GM23338 (cell line): Measurements from ENCODE around the gene MAPK8IP3.

Experiments used
- CREB1 ChIP-seq: fragments of 250-450 bp; sonication (Bioruptor Pico); IDR thresholded peaks from 2 replicates; pipeline ENCODE4 v1.5.0; 2020; ENCODE audit warnings: low read depth, mild to moderate bottlenecking, moderate library complexity
- CTCF ChIP-seq, 2 experiments: fragments of 200-600 bp in 1 of 2; sonication (generic) in 1 of 2; conservative IDR thresholded peaks; 2 replicates each; pipeline versions ENCODE4 v1.5.1 to v1.6.1; 2016 to 2017; ENCODE audit warnings: antibody characterized with exemption in 2 of 2, low read depth in 2 of 2, mild to moderate bottlenecking in 2 of 2, moderate library complexity in 1 of 2
- ETS1 ChIP-seq: IDR thresholded peaks from 2 replicates; pipeline ENCODE4 v1.6.1; 2016; ENCODE audit warnings: antibody characterized with exemption
- EZH2 ChIP-seq: fragments of 200-600 bp; sonication (generic); IDR thresholded peaks from one replicate; pipeline ENCODE4 v1.8.0; 2017; ENCODE audit warnings: antibody characterized with exemption, mild to moderate bottlenecking, low read depth; ENCODE audit not compliant: unreplicated experiment
- EZH2phosphoT487 ChIP-seq: fragments of 200-600 bp; sonication (generic); IDR thresholded peaks from one replicate; pipeline ENCODE4 v1.8.1; 2018; ENCODE audit warnings: antibody characterized with exemption; ENCODE audit not compliant: unreplicated experiment
- JUNB ChIP-seq: IDR thresholded peaks from one replicate; pipeline ENCODE4 v1.6.1; 2016; ENCODE audit warnings: antibody characterized with exemption; ENCODE audit not compliant: unreplicated experiment
- NANOG ChIP-seq: IDR thresholded peaks from 2 replicates; pipeline ENCODE4 v1.6.1; 2016; ENCODE audit warnings: antibody characterized with exemption, borderline replicate concordance
- POLR2AphosphoS5 ChIP-seq: IDR thresholded peaks from 2 replicates; pipeline ENCODE4 v1.6.1; 2016; ENCODE audit warnings: antibody characterized with exemption, low read depth
- ZNF114 ChIP-seq: fragments of 250-450 bp; sonication (Bioruptor Pico); IDR thresholded peaks from 2 replicates; pipeline ENCODE4 v1.5.0; 2020; ENCODE audit warnings: mild to moderate bottlenecking, moderate library complexity
- ZNF331 ChIP-seq: fragments of 250-450 bp; sonication (Bioruptor Pico); IDR thresholded peaks from 2 replicates; pipeline ENCODE4 v1.5.0; 2020; ENCODE audit warnings: low read depth, mild to moderate bottlenecking, moderate library complexity

- no peak for TF ChIP-seq ZNF331 (CRISPR knock-in tag)
- TF ChIP-seq EZH2 = no peak
- TF ChIP-seq CTCF (conservative IDR thresholded peaks at IDR 0.05; ENCODE audit: low read depth in 2 of 2) = no peak
- TF ChIP-seq ETS1 = no peak
- TF ChIP-seq POLR2AphosphoS5 = no peak
- TF ChIP-seq EZH2phosphoT487 = no peak
- no peak for TF ChIP-seq ZNF114 (CRISPR knock-in tag)
- no peak for TF ChIP-seq CREB1 (CRISPR knock-in tag)
- no peak for TF ChIP-seq JUNB
- TF ChIP-seq NANOG = no peak
Measured at GRCh38 chr16:1810106-1810505, 104.1 kb downstream of the MAPK8IP3 start.
